HG03442 (cell line): ENCODE results near the gene NKAPL.

Experiments
- ATAC-seq: cut with Tn5 transposase; IDR thresholded peaks from one replicate; pipeline ENCODE4 v1.9.1; 2021; ENCODE audit warnings: mild to moderate bottlenecking, moderate library complexity; ENCODE audit not compliant: unreplicated experiment

Gene NKAPL

DNA sequence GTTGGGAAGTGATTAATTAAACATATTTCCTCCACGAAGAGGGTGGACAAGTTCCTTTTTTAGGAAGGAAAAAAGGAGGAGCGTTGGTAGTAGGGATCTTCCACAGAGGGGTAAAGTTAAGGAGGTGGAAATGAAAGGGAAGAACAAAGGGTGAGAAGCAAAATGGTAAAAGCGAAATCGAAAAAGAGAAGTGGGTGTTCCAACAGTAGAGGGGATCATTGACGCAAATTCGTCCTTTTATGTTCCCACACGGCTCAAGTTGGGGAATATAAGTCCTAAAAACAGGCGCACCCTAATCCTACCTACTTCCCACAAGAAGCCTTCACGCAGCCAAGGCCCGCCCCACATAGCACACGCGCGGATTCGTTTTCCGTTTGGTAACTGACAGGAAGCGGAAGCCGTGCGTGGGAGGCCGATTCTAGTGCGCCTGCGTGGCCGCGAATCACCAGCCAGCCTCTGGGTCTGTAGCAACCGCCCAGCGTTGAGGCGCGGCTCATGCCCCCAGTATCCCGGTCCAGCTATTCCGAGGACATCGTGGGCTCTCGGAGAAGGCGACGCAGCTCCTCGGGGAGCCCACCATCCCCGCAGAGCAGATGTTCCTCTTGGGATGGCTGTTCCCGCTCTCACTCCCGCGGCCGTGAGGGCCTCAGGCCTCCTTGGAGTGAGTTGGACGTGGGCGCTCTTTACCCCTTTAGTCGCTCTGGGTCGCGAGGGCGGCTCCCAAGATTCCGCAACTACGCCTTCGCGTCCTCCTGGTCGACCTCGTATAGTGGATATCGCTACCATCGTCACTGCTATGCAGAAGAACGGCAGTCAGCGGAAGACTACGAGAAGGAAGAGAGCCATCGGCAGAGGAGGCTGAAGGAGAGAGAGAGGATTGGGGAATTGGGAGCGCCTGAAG is at the start of gene NKAPL:
Gene NKAPL (plus strand): TSS at position 421 of the 901 bp plus-strand sequence. CDS start 75 bp downstream, at position 496.
- no peak for ATAC-seq

DNA sequence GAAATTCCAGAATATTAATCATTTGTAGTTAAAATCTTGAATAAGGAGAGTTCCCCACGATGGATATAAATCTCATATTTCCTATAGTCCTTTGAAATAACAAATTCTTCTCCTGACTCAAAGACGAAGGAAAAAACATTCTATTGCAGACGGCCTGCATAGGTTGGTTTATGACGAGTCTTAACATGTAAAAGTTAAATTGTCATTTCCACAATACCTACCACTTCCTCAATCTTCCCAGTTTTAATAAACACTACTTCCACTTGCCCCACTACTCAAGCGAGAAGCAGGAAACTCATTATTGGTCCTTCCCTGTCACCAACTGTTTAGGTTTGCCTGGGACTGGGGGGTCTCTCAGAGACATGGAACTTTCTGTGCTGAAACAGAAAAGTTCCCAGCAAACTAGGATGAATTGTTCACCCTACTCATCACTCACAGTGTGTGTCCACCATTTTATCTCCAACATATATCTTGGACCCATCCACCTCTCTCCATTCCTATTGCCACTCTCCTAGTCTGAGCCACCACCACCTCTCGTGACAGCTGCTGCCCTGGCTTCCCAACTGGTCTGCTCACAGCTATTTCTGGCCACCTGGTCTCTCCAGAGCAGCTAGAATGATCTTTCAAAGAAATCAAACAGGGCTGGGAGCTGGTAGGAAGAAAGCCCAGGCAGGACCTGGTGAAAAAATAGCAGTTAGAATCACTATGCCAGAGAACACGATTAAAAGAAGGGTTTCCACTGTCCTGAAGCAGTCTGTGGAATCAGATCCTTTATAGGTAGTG is 49.2 kb upstream of the NKAPL start:
- ATAC-seq: no peak

DNA sequence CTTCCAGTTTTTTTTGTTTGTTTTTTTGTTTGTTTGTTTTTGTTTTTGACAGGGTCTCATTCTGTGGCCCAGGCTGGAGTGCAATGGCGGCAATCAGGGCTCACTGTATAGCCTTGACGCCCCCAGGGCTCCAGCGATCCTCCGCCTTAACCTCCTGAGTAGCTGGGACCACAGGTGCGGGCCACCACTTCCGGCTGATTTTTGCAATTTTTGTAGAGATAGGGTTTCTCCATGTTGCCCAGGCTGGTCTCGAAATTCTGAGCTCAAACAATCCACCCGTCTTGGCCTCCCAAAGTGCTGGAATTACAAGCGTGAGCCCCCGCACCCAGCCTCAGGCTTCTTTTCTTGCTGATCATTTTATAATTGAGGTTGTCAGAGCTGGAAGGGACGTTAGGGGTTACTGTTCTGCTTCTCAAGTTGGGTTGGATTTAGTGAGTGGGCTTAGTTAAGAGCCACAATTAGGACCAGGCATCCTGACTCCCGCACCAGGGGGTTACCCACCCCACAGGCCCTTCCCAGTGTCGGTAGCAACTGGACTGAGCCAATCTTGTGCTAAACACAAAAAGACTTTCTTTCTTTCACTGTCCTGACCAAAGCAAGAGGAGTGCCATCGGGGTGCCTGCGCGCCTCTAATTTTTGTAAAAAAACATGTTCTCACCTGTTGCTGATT is 47.1 kb upstream of the NKAPL start:
- peak; percentile 18 for ATAC-seq

DNA sequence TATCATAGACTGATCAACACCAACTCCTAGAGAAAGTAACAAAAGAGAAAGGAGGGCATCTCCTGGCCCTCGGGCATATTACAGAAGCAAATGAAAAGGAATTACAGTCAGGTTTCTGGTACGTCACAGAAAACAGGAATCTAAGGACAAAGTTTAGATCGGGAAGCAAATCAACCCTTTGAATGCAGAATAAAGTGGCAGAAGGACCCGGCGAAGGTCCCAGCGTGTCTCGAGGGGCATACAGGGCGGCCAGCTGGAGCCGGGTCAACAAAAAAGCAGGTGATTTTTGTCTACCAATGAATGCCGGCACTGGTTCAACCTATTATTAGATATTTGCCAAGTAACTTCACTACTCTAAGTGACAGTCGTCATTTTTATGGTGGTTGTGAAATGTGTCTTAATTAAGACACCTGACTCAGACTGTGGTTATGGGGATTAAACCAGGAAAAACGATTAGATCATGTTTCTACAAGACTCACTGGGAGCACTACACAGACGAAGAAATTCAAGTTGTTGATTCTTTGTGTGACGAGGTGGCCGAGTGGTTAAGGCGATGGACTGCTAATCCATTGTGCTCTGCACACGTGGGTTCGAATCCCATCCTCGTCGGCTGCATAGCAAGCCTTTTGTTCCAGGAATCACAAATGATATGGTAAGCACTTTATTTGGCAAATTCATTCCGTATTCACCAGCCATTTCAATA is 46.4 kb upstream of the NKAPL start:
- peak; percentile 52 for ATAC-seq

DNA sequence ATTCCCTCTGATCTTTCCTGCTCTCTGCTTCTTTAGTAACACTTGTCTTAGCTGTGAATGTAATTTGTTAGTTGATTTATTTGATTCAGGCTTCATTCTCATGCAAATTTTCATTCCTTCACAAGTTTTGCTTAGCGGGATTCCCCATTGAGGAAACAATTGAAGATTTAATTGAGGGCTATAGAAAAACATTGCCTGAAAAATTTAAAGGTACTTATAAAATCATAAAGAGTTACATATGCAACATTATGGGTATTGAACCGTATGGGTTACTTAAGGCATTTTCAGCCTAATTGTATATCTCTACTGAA is 45.9 kb upstream of the NKAPL start:
- ATAC-seq: no peak

DNA sequence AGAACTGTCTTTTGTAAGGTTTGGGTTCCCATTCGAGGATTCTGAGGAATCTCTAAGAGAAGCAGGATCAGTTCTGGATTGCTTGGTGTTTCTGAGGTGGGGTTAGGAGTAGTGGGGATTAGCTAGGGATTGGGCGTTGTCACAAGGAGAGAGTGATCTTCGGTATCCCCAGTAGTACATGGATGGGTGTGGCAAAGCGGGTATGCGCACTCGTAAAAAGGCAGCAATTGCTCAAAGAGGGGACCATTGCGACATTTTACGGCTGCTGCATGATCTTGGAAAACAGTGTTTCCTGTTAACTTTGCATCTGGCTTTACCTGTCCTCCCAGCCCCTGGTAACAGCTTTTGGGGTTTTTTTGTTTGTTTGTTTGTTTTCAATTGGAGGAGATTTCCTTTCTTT is 43.7 kb upstream of the NKAPL start:
- ATAC-seq: no peak

DNA sequence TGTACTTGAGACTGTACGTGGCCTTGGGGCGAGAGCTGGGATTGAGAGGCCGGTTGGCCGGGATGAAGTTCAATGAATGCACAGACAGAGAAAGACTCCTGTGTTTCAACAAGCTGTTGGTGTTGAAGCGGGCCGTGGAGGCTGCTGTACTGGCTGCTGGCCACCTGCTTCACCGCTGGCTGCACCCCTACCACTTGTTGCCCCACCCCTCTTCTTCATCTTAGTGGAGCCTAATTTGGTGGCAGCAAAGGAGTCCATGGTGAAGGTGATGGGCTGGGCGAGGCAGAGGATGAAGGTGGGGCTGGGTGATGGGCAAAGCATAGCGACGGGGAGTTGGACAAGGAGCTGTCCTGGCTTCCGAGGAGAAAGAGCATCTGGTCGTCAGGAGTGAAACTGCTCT is 41.2 kb upstream of the NKAPL start:
- ATAC-seq: no peak

DNA sequence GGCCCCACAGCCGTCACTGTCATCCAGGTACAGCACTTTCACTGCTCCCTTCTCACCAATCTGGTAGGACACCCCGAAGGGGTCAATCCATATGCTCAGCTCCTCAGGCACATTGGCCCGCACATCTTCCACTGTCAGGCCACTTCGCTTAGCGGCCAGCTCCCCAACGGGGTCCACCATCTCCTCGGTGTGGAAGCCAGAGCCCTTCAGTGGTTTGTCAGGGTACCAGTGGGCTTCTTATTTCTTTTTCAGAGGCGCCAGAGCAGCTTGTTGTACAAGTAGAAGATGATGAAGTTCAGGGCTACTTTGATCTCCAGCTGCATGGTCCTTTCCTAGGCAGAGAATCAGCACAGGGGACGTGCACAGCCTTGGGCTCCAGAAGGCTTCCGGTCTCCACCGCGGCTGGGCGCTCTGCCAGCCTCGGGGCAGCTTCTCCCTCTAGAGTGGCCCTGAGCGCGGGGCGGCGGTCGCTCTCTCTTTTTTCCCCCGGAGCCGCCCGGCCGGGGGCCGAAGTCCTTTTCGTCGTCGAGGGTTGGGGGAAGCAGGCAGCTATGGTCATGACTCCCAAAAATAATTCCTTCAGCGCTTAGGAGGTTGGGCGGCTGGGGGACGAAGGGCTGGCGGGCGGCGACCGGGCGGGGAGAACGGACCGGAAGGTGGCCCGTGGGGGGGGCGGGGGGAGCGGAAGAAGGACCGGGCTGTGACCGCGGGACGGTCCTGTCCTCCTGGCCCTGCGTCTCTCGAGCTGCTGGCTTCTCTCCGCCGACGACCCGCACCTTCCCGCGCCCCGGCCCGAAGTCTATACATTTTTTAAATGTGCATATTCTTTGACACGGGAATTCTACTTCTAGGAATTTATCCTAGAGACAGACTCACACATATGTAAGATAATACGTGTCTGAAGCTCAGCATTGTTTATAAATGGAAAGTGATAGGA is 40.5 kb upstream of the NKAPL start:
- ATAC-seq: peak; percentile 63

DNA sequence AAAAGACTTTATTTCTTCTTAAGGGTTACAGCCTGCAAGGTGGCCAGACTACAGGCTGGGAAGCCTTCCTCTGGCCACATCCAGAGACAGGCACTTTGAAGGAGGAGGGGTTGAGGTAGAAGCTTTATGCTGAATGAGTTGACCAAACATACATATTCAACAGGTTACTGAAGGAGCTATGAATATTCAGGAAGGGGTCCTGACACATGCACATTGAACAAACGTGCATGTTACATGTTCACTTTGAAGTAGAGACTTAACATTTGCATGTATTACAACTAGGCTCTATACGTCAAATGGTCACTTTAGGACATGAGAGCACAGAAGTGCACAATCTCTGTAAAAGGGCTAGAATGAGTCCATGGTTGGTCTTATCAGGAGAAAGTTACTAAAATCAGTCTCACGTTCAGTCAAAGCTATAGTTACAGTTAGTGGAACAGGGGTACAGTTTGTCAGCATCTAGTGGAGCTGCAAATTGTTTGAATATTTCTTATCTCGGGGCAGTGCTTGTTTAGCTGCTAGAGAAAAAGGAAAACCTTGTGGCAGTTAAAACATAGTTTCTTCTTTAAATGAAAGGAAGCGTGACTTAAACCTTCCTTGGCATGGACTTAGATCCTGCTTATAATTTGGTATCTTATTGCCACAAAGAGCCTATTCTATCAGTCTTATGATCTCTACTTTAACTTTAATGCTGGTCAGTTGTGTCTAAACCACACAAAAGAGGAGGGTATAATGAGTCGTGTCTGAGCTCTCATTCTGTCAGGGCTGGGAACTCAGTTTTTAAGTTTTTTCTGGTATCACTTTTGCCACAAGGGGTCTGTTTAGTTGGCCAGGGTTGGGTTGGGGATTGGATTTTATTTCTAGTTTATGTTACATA is 38.6 kb upstream of the NKAPL start:
- ATAC-seq: no peak

DNA sequence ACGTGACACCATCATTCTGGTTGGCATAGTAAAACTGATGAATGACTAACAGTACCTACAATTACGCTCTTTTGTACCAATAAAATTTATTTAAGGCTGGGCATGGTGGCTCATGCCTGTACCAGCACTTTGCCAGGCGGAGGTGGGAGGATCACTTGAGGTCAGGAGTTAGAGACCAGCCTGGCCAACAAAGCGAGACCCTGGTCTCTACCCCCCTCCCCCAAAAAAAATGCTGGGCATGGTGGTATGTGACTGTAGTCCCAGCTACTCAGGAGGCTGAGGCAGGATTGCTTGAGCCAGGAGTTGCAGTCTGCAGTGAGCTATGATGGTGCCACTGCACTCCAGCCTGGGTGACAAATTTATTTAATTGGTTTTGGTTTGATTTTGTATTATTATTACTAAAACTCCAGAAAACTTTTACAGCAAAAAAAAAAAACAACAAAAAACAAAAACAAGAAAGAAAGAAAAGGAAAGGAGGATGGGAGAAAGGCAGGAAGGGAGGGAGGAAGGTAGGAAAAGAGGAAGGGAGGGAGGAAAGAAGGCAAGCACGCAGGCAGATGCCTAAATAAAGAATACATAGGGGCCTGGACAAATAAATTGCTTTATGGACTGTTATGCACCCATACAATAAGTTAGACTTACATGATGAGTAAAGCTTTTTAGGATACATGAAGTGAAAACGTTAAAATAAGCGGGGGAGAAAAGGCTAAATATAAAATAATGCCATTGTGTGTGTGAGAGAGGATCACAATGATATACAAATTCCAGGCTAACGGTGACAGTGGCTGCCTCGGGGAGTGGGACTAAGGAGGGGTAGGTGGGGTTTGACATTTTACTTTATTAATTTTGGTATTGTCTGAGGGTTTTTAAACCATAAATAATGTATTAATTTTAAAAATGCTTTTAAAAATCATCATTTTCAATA is 34.7 kb upstream of the NKAPL start:
- ATAC-seq: peak; percentile 10

DNA sequence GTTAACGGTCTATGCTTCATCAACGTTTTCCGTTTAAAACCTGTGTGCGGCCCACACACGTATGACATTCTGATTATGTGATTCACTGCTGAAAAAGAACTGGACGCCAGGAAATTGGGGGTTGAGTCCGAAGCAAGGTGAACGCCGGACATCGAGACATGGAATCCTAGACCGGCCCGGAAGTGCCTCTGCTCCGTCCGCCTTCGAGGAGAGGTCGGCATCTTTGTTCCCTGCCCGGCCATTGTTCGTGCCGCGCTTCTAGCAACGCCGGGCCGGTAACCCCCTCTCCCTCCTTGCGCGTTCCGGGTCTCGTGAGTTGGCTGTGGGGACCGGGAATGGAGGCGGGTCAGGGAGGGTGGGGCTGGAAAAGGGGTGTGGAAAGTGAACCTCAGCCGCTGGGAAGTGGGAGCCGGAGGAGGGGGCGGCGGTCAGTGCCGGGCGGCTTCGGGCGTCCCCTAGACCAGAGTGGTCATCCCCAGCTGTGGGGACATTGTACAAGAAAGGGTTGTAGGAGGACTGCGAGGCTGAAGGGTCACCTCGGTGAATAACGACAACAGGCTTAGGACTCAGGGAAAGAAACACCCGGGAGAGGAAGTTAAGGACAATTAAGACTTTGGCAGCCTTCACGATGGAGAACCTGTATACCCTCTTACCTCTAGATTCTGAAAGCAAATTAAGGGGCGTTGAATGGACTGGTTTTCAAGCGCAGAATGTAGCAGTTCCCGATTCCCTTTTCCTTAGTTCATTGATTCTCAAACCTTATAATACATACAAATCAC is 33.9 kb upstream of the NKAPL start, which contains the start of gene ZSCAN9:
Gene ZSCAN9 (plus strand): TSS at position 220 of the 779 bp plus-strand sequence. CDS start 1,810 bp downstream, outside the sequence.
- peak; percentile 85 for ATAC-seq

DNA sequence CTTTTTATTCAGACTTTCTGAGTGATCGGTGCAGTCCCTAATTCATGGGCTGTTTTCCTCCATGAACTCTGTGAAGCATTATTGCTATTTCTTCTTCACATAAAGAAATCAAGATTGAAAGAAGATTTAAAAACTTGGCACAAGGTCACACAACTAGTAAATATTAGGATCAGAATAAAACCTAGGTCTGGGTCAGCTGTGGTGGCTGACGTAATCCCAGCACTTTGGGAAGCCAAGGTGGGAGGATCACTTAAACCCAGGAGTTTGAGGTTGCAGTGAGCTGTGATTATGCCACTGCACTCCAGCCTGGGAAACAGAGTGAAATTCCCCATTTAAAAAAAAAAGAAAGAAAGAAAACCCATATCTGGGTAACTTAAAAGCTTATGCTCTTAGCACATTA is 32.6 kb upstream of the NKAPL start:
- ATAC-seq: no peak

DNA sequence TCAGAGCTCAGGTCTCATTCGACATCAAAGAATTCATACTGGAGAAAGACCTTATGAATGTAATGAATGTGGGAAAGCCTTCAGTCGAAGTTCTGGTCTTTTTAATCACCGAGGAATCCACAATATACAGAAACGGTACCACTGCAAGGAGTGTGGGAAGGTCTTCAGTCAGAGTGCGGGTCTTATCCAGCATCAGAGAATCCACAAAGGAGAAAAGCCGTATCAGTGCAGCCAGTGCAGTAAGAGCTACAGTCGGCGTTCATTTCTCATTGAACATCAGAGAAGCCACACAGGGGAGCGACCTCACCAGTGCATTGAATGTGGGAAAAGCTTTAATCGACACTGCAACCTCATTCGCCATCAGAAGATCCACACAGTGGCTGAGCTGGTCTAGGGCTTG is 26.3 kb upstream of the NKAPL start:
- no peak for ATAC-seq

DNA sequence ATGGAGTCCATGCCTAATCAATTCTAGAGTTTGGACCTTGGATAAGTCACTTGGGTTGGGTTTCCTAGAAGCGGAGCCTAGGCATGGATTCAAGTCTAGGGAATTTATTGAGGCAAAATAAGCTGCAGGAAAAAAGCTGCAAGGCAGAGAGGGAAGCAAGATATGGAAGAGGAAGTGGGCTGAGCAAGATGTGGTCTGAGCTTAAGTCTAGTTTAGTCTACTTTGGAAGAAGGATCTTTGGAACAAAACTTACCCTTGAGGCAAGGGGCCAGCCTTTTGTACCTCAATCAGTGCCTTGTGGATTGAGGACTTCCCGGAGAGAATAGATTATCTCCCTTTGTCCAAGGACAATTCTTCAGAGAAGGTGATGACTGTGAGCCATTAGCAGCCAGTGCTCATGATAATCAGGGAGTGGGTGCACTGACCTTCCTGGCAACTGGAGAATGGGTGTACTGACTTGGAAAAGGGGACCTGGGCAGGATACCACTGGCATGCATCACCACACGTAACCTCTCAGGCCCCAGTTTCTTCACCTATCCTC is 23.1 kb upstream of the NKAPL start:
- no peak for ATAC-seq

DNA sequence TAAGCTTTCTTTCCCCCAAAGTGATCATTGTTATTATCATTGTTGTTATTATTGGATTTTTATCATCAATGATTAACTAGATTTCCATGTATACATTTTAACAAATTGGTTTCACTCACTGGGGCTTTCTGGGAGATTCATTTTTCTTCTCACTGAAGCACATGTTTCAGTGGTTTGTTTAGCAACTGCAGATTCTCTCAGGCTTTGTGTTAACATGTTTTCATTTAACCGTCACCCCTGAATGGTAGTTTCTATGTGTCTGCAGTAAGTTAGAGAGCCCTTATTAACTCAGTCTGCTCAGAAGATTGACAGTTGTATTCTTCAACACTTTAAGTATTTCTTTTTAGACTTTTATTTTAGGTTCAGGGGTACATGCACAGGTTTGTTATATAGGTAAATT is 19.5 kb upstream of the NKAPL start:
- no peak for ATAC-seq

DNA sequence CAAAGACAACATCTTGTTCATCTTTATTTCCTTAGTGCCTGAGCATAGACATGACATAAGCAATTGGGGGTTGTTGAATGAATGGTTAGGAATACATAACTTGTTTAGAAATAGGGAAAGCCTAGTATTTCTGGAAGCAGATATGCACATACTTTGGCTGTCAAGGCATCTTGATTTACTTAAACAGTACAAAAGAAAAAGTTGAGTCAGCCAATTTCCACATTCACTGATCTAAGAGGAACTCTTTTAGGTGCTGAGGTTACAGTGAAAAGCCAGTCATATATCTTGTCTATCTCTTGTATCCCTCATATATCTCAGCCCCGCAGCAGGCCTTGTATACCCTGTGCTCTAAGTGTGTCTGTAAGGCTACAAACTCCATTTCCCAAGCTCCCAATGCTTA is 18.6 kb upstream of the NKAPL start:
- no peak for ATAC-seq

DNA sequence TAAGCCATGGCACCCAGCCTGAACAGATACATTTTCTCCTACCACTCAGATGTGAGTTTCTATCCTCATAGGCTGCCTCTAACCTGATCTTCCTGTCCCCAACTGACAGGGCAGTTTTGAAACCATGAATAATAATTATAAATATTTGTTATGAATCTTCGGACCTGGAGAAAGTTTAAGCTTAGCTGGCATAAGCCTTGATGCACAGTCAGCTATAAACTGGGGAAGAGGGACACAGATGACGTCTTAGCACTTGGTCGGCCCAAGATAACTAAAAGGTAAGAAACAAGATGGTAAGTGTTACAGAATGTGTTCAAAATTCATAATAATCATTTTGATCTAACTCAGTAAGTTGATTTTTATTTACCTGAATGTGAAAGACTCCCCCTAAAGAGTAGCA is 15.2 kb upstream of the NKAPL start:
- no peak for ATAC-seq
